ENCODE data around the gene PSMD7. TPM values are rescaled to one million over a fixed set of nuclear protein-coding genes. Genes with fewer than 3 reads are reported as not detected.

PSMD7 gene
- total and polyA plus RNA-seq, 2 of the 13 experiments (the other 11 are each of a cell fraction or from before 2014, with no cell fraction given): 105 to 224 TPM

DNA sequence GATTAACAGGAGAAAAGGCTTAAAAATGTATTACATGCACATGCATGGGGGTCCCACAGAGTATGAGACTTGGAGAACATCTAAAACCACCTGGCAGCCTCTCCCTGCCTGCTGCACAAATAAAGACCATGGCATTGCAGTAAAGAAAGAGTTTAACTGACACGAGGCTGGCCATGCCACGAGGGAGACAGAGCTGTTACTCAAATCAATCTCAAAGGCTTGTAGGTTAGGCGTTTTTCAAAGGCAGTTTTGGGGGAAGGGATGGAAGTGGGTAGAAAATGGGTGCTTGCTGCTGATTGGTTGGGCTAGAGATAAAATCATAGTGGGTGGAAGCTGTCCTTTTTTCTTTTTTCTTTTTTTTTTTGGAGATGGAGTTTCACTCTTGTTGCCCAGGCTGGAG is 17.3 kb upstream of the PSMD7 start:
- Histone ChIP-seq H3K27ac (ENCODE audit: extremely low read length, insufficient read depth, low read length) (no peak overlapping the region), H3K4me2 (ENCODE audit: low read depth, low read length) (no peak overlapping the region), H3K27me3 (ENCODE audit: control insufficient read depth in 1 of 2, insufficient read depth in 2 of 2, low read length in 2 of 2) (no peaks in the 10 kb centered on the region), H3K36me3 (replicated peaks in 1 of 2; ENCODE audit: control insufficient read depth in 1 of 2, insufficient read depth in 2 of 2, low read length in 2 of 2) (no peaks in the 10 kb centered on the region), H3K9me3 (ENCODE audit: low read length) (0 out of 2 replicates have a peak, but pooled peaks cover 4% of the 10 kb centered on the region), H3K4me1 (ENCODE audit: insufficient read depth, low read length) (no peaks in the 10 kb centered on the region), H4K20me1 (ENCODE audit: insufficient read depth, low read length) (no peaks in the 10 kb centered on the region), H2AFZ (ENCODE audit: low read length) (no peak overlapping the region), H3K4me3 (replicated peaks in 1 of 3; ENCODE audit: insufficient read depth in 1 of 3, low read depth in 2 of 3, low read length in 3 of 3) (no peak overlapping the region), H3K9ac (ENCODE audit: insufficient read depth, low read depth, low read length) (no peak overlapping the region), H3K79me2 (ENCODE audit: insufficient read depth, low read length) (no peaks in the 10 kb centered on the region)
- 7% methylated on average over 3 of the region's 3 CpGs for WGBS (ENCODE audit: low lambda C conversion rate)
- in situ Hi-C loops (cut with HindIII; ENCODE audit: extremely low pct_ligation_motif_present, low pct_unique_long_range_greater_than_20kb): no loop called here
- POLR2A ChIA-PET: no interaction called here
- DNase-seq (ENCODE audit: low spot score) (no peak), FAIRE-seq (no peak), ATAC-seq (no peak)
- intact Hi-C loops (cut with micrococcal nuclease; ENCODE audit: unreplicated experiment): no loop called here
- no TSS peak for BruUV-seq (replicated peaks)
- TF ChIP-seq ZNF44 (CRISPR knock-in tag; IDR thresholded peaks at IDR 0.05): peak; percentile 96; the same call in 1 of the 2 replicates
- TF ChIP-seq MED8 (CRISPR knock-in tag; IDR thresholded peaks at IDR 0.05; ENCODE audit: insufficient replicate concordance): no peak
- TF ChIP-seq ZNF143 (CRISPR knock-in tag; IDR thresholded peaks at IDR 0.05): no peak
- TF ChIP-seq RFXANK (CRISPR knock-in tag; IDR thresholded peaks at IDR 0.05): no peak
- TF ChIP-seq RERE (CRISPR knock-in tag; IDR thresholded peaks at IDR 0.05; ENCODE audit: low read depth): no peak
- TF ChIP-seq ZZZ3 (CRISPR knock-in tag; IDR thresholded peaks at IDR 0.05; ENCODE audit: borderline replicate concordance): no peak
- TF ChIP-seq PLSCR1 (CRISPR knock-in tag; IDR thresholded peaks at IDR 0.05; ENCODE audit: borderline replicate concordance): no peak
- CTCF ChIA-PET (ENCODE audit: low intra/inter-chr PET ratio, low total read pairs): no interaction called here

All from HepG2 (cell line).